COLO668 (cell line): ENCODE measurements around the gene FNDC3A.
A peak's percentile ranks its signal among the peaks of the same experiment; 100 is the strongest.

Experiments used
- DNase-seq: peaks from one replicate; lab custom pipeline; 2025; ENCODE audit not compliant: unreplicated experiment; lab: John Stamatoyannopoulos, UW

The FNDC3A gene

GRCh38 chr13:49214917-49215376, 239.2 kb downstream of the FNDC3A start:
- peak; percentile 69 for DNase-seq

DNA sequence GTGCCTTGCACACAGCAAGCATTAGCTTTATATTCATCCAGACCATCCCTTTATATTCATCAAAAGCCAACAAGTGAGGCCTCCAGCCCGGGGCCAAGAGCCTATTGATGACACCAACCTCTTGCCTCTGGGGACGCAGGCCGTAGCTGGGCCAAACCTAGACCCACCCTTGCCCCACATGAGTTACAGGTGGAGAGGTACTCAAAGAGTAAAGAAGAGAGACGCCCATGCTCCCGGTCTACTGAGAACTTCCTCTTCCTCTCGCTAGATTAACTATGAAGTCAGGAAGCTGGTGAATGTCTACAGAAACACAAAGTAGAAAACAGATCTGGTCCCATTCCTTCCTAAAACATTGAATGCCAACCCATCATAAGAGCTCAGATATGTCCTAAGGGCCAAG, 240.6 kb downstream of the FNDC3A start:
- DNase-seq: no peak

- no peak for DNase-seq
Measured at GRCh38 chr13:49217962-49218492, 242.3 kb downstream of the FNDC3A start.

- DNase-seq: peak; percentile 65
Measured at GRCh38 chr13:49218493-49219051, 242.9 kb downstream of the FNDC3A start.

DNA sequence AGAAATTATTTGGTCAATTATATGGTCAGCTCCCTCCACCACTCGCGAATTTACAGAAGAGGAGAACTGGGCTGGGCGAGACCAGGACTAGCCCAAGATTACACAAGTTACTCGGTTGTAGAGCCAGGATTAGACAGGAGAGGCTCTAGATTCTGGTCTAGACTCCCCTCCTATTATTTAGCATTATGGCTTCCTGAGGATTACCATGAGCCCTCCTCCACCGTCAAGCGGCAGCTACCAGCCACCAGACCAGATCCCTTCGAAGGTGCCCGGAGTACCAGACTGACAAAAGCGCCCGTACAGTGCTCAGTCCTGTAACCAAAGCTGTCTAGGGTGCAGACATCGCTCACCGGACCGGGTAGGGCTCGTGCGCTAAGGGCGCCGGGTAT, 243.9 kb downstream of the FNDC3A start:
- no peak for DNase-seq

DNA sequence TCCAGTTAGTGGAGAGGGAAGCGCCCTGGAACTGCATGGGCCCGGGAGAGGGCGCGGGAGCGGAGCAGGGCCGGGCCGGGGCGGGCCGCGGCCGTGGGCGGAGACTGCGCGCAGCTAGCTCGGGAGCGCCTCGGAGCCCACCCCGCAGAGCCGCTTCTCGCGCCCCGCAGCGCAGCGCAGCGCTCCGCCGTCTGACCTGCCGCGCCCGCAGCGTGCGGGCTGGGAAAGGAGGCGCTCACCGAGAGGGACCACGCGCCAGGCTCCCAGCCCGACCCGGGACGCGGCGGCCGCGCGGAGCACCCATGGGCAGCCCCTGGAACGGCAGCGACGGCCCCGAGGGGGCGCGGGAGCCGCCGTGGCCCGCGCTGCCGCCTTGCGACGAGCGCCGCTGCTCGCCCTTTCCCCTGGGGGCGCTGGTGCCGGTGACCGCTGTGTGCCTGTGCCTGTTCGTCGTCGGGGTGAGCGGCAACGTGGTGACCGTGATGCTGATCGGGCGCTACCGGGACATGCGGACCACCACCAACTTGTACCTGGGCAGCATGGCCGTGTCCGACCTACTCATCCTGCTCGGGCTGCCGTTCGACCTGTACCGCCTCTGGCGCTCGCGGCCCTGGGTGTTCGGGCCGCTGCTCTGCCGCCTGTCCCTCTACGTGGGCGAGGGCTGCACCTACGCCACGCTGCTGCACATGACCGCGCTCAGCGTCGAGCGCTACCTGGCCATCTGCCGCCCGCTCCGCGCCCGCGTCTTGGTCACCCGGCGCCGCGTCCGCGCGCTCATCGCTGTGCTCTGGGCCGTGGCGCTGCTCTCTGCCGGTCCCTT, 244.5 kb downstream of the FNDC3A start, which contains the start of gene MLNR:
Gene MLNR, plus strand, starts transcription at position 303 of the 820 bp plus-strand sequence. Its CDS starts 0 bp downstream, at position 303.
- peak; percentile 82 for DNase-seq

DNA sequence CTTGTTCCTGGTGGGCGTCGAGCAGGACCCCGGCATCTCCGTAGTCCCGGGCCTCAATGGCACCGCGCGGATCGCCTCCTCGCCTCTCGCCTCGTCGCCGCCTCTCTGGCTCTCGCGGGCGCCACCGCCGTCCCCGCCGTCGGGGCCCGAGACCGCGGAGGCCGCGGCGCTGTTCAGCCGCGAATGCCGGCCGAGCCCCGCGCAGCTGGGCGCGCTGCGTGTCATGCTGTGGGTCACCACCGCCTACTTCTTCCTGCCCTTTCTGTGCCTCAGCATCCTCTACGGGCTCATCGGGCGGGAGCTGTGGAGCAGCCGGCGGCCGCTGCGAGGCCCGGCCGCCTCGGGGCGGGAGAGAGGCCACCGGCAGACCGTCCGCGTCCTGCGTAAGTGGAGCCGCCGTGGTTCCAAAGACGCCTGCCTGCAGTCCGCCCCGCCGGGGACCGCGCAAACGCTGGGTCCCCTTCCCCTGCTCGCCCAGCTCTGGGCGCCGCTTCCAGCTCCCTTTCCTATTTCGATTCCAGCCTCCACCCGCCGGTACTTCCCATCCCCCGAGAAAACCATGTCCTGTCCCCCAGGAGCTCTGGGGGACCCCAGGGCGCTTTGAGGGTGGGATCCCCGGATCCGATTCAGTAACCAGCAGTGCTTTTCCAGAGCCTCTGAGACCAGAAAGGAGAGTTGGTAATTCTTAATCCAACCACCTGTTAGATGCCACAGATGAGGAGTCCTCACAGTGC, 245.3 kb downstream of the FNDC3A start:
- DNase-seq: peak; percentile 86

GRCh38 chr13:49221590-49221965, 245.9 kb downstream of the FNDC3A start:
- DNase-seq: no peak

GRCh38 chr13:49225223-49226042, 249.7 kb downstream of the FNDC3A start:
- no peak for DNase-seq

DNA sequence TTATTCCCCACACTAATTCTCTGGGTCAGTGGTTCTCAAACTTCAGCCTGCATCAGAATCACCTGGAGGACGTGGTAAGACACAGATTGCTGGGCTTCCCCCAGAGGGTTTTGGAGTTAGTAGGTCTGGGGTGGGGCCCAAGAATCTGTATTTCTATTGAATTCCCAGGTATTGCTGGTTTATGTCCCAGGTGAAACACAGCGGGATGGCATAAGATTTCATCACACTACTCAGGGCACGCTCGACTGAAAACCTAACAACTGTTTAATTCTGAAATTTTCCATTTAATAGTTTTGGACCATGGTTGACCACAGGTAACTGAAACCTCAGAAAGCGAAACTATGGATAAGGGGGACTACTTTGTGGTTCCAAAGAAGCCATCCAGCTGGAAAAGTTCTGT, 250.9 kb downstream of the FNDC3A start:
- DNase-seq: no peak

DNA sequence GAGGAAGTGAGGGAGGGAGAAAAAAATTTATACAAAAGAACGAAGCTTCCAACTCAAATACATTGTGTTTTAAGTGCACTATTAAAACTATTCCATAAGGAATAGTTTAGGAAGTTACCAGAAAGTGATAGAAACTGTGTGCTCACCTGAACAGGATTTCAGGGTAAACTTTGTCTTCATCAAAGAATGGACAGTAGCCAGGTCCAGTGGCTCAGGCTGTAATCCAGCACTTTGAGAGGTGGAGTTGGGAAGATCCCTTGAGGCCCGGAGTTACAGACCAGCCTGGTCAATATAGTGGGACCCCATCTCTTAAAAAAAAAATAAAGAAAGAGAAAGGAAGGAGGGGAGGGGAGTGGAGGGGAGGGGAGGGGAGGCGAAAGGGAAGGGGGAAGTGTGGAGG, 259.0 kb downstream of the FNDC3A start:
- no peak for DNase-seq

- DNase-seq: no peak
Measured at GRCh38 chr13:49235856-49236431, 260.2 kb downstream of the FNDC3A start.

DNA sequence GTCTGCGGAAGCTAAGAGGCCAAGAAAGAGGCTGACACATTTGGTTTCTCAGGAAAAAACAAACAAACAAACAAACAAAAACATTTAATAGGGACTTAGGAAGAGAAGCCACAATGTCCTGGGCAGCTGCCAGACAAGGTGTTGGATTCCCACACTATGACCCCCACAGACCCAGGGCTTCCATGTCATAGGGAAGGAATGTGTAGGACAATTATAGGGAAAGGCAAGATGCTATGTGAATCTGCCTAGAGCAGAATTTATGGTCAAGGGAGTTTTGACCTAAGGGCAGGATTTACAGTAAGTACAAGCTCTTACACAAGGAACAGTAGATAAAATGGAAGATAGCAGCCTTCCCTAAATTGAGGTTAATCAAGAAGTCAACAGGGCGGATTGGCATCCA, 262.9 kb downstream of the FNDC3A start:
- DNase-seq: no peak

DNA sequence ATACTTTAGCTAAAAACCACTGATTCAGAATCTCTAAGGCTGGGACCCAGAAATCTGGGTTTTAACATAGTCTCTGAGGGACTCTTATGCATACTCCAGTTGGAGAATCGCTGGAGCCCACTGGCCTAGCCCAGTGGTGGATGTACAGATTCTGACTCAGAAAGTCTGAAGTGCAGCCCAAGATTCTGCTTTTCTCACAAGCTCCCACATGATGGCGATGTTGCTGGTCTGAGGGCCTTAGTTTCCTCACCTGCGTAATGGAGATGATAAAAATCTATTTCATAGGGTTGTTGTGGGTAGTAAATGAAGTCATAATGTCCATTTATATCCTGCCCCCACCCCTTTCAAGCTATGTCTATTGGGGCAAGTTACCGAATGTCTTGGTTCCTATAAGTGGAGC, 264.3 kb downstream of the FNDC3A start:
- peak; percentile 30 for DNase-seq

DNA sequence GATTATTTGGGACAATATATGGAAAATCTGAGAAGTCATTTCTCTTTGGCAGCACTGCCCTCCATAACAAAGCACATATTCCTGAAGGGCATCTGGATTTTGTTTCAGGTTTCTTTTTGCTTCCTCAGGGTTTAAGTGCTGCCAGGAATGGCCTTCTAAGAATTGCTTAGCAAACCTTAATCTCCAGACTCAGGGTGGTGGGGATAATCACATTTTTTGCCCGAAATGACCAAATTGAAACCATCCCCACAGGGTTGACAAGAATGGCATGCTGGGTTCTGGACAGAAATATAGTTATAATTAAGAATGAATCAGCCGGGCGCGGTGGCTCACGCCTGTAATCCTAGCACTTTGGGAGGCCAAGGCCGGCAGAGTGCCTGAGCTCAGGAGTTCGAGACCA, 265.6 kb downstream of the FNDC3A start:
- no peak for DNase-seq

DNA sequence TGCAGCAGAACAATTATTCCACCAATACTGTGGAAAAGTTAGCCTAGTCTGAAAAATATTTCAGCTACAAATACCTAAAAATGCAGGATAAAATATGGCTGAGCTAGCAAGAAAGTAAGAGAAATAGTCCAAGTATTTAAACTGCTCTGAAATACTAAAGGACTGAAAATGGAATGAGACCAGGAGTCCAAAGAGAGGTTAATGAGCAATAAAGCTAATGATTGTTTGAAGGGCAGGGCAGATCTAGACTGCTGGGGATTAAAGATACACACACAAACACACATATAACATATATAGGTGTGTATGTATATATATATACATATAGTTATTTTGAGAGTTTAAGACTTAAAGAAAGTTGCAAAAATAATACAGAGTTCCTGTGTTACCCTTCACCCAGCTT, 269.4 kb downstream of the FNDC3A start:
- no peak for DNase-seq

GRCh38 chr13:49246850-49247642, 271.3 kb downstream of the FNDC3A start:
- DNase-seq: no peak

DNA sequence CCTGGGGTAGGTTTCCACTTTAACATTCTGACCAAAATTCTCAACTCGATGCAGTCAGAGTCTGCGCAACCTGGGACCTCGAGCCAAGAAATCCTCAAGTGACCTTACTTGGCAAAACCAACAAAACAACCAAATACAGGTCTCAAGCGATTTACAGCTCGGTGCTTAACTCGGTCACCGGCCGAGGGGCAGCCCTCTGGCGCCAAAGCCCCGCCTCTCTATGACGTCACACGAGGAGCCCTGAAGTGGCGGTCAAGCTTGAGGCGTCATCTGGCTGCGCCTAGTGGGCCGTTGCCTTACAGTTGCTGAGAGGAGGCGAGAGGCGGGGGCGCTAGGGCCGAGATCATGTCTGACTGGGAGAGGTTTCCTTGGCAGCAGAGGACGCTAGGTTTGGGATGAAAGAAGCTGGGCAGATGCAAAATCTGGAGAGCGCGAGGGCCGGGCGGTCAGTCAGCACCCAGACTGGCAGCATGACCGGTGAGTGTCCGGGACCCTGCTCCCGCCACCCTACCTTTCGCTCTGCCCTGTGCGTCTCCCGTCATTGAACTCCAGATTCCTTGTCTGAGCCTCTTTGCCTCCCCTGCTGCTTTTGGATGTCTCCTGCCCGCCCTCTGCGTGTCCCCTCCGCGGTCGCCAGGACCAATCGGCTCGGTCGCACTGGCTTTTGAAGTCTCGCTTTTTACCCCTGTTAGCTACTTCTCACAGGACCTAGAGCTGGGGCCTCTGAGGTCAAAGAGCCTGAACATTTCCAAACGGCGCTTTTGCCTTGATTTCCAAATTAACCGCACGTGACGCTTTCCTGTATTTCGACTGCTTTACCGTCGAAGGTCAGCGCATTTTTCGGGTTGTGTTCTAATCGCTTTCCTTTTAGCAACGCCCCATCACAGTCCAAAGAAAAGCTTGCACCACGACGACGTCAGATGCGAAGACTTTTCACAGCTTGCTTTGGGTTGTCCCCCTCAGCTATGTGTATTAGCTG, 272.2 kb downstream of the FNDC3A start, which contains the start of gene CDADC1:
Gene CDADC1, plus strand, starts transcription at position 283 of the 979 bp plus-strand sequence. Its CDS starts 113 bp downstream, at position 396.
- DNase-seq: peak; percentile 99
